Measurements from ENCODE around the gene GP1BB. TPM values are rescaled to one million over a fixed set of nuclear protein-coding genes. Genes with fewer than 3 reads are reported as not detected.

The GP1BB gene
- total and polyA plus RNA-seq, 2 of the 13 experiments (the other 11 are each of a cell fraction or from before 2014, with no cell fraction given): not detected

DNA sequence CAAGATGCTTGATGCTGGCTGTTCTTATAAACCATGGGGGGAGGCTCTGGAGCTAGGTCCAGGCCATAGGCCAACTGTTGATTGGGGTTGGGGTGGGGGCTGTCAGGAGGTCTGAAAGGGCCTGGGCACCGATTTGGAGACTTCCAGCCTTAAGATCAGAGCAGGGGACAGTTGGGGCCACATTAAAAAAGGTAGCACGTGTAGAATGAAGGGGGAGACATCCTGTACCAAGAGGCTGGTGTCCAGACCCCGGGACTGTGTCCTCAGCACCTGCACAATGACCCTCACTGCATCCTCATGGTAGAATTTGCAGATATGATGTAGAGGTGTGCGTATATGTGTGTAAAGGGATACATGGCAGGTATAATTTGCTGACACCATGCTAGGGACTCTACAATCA, 24.8 kb downstream of the GP1BB start:
- Histone ChIP-seq H3K9ac (ENCODE audit: insufficient read depth, low read depth, low read length) (no peak overlapping the region), H3K79me2 (ENCODE audit: insufficient read depth, low read length) (no peaks in the 10 kb centered on the region), H3K4me3 (replicated peaks in 1 of 3; ENCODE audit: insufficient read depth in 1 of 3, low read depth in 2 of 3, low read length in 3 of 3) (no peak overlapping the region), H2AFZ (ENCODE audit: low read length) (no peak overlapping the region), H4K20me1 (ENCODE audit: insufficient read depth, low read length) (no peaks in the 10 kb centered on the region), H3K27ac (ENCODE audit: extremely low read length, insufficient read depth, low read length) (no peak overlapping the region), H3K36me3 (replicated peaks in 1 of 2; ENCODE audit: control insufficient read depth in 1 of 2, insufficient read depth in 2 of 2, low read length in 2 of 2) (no peaks in the 10 kb centered on the region), H3K27me3 (ENCODE audit: control insufficient read depth in 1 of 2, insufficient read depth in 2 of 2, low read length in 2 of 2) (peaks cover 23 to 94% of the 10 kb centered on the region in 2 experiments; a peak in 4 of 5 replicates), H3K4me1 (ENCODE audit: insufficient read depth, low read length) (0 out of 2 replicates have a peak, but pooled peaks cover 6% of the 10 kb centered on the region), H3K9me3 (ENCODE audit: low read length) (no peaks in the 10 kb centered on the region), H3K4me2 (ENCODE audit: low read depth, low read length) (no peak overlapping the region)
- no TSS peak for BruUV-seq (replicated peaks)
- TF ChIP-seq HOXA5 (CRISPR knock-in tag; IDR thresholded peaks at IDR 0.05) (no peak), ZNF784 (CRISPR knock-in tag; IDR thresholded peaks at IDR 0.05; ENCODE audit: borderline replicate concordance) (no peak), ZNF850 (CRISPR knock-in tag; conservative IDR thresholded peaks at IDR 0.05) (no peak), ZBTB3 (CRISPR knock-in tag; IDR thresholded peaks at IDR 0.05; ENCODE audit: borderline replicate concordance, low read depth) (no peak), ATM (IDR thresholded peaks at IDR 0.05; ENCODE audit: borderline replicate concordance) (no peak), ZNF557 (CRISPR knock-in tag; IDR thresholded peaks at IDR 0.05) (no peak), SRY (CRISPR knock-in tag; IDR thresholded peaks at IDR 0.05) (no peak), ZNF121 (CRISPR knock-in tag; IDR thresholded peaks at IDR 0.05) (no peak)
- TF ChIP-seq, protein P1, sequence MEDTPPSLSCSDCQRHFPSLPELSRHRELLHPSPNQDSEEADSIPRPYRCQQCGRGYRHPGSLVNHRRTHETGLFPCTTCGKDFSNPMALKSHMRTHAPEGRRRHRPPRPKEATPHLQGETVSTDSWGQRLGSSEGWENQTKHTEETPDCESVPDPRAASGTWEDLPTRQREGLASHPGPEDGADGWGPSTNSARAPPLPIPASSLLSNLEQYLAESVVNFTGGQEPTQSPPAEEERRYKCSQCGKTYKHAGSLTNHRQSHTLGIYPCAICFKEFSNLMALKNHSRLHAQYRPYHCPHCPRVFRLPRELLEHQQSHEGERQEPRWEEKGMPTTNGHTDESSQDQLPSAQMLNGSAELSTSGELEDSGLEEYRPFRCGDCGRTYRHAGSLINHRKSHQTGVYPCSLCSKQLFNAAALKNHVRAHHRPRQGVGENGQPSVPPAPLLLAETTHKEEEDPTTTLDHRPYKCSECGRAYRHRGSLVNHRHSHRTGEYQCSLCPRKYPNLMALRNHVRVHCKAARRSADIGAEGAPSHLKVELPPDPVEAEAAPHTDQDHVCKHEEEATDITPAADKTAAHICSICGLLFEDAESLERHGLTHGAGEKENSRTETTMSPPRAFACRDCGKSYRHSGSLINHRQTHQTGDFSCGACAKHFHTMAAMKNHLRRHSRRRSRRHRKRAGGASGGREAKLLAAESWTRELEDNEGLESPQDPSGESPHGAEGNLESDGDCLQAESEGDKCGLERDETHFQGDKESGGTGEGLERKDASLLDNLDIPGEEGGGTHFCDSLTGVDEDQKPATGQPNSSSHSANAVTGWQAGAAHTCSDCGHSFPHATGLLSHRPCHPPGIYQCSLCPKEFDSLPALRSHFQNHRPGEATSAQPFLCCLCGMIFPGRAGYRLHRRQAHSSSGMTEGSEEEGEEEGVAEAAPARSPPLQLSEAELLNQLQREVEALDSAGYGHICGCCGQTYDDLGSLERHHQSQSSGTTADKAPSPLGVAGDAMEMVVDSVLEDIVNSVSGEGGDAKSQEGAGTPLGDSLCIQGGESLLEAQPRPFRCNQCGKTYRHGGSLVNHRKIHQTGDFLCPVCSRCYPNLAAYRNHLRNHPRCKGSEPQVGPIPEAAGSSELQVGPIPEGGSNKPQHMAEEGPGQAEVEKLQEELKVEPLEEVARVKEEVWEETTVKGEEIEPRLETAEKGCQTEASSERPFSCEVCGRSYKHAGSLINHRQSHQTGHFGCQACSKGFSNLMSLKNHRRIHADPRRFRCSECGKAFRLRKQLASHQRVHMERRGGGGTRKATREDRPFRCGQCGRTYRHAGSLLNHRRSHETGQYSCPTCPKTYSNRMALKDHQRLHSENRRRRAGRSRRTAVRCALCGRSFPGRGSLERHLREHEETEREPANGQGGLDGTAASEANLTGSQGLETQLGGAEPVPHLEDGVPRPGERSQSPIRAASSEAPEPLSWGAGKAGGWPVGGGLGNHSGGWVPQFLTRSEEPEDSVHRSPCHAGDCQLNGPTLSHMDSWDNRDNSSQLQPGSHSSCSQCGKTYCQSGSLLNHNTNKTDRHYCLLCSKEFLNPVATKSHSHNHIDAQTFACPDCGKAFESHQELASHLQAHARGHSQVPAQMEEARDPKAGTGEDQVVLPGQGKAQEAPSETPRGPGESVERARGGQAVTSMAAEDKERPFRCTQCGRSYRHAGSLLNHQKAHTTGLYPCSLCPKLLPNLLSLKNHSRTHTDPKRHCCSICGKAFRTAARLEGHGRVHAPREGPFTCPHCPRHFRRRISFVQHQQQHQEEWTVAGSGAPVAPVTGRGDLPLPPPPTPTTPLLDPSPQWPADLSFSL (CRISPR knock-in tag; IDR thresholded peaks at IDR 0.05): no peak
- ChIA-PET POLR2A (no interaction called here), CTCF (ENCODE audit: low intra/inter-chr PET ratio, low total read pairs) (no interaction called here)
- intact Hi-C loops (cut with micrococcal nuclease; ENCODE audit: unreplicated experiment) (no loop called here), in situ Hi-C loops (cut with HindIII; ENCODE audit: extremely low pct_ligation_motif_present, low pct_unique_long_range_greater_than_20kb) (no loop called here)
- ATAC-seq (no peak), FAIRE-seq (no peak), DNase-seq (ENCODE audit: low spot score) (no peak)
- WGBS (ENCODE audit: low lambda C conversion rate): 18% methylated on average over 3 of the region's 4 CpGs

All from HepG2 (cell line).